ENCODE measurements around the gene HECW1. TPM values are rescaled to one million over a fixed set of nuclear protein-coding genes. Genes with fewer than 3 reads are reported as not detected.
"Not testable (repeated sequence)": the region's sequence is repeated elsewhere in the genome, so short reads cannot be mapped to it uniquely, and the experiment has no call there.

HECW1 gene
- total RNA-seq, 4 donors from 2014 or later = 0.06 to 0.99 (median 0.27) TPM

GRCh38 chr7:43205171-43205795 lies 92.8 kb downstream of the HECW1 start:
- WGBS = 72% methylated on average over 8 of the region's 8 CpGs
- no peak overlapping the region for H3K4me3 ChIP-seq
- peaks cover 0 to 13% (median 2%) of the 10 kb centered on the region in 4 donors for H3K27me3 ChIP-seq
- H3K27ac ChIP-seq (replicated peaks in 1 of 4) = no peak overlapping the region
- H3K4me1 ChIP-seq = no peaks in the 10 kb centered on the region
- no peaks in the 10 kb centered on the region for H3K9me3 ChIP-seq
- no peak for DNase-seq (ENCODE audit: extremely low spot score)
- no peaks in the 10 kb centered on the region for H3K36me3 ChIP-seq
- TF ChIP-seq, protein P1, sequence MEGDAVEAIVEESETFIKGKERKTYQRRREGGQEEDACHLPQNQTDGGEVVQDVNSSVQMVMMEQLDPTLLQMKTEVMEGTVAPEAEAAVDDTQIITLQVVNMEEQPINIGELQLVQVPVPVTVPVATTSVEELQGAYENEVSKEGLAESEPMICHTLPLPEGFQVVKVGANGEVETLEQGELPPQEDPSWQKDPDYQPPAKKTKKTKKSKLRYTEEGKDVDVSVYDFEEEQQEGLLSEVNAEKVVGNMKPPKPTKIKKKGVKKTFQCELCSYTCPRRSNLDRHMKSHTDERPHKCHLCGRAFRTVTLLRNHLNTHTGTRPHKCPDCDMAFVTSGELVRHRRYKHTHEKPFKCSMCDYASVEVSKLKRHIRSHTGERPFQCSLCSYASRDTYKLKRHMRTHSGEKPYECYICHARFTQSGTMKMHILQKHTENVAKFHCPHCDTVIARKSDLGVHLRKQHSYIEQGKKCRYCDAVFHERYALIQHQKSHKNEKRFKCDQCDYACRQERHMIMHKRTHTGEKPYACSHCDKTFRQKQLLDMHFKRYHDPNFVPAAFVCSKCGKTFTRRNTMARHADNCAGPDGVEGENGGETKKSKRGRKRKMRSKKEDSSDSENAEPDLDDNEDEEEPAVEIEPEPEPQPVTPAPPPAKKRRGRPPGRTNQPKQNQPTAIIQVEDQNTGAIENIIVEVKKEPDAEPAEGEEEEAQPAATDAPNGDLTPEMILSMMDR (IDR thresholded peaks at IDR 0.05) = no peak
- TF ChIP-seq EP300 (IDR thresholded peaks at IDR 0.05) (no peak), POLR2A (IDR thresholded peaks at IDR 0.05; ENCODE audit: low read depth) (no peak), POLR2AphosphoS5 (IDR thresholded peaks at IDR 0.05) (no peak)
- intact Hi-C loops (cut with DNase I) = no loop called here

GRCh38 chr7:43208242-43208641 lies 95.8 kb downstream of the HECW1 start:
- H3K4me3 ChIP-seq = no peak overlapping the region
- no peaks in the 10 kb centered on the region for H3K9me3 ChIP-seq
- no peak overlapping the region for H3K27ac ChIP-seq (replicated peaks in 1 of 4)
- DNase-seq (ENCODE audit: extremely low spot score) = no peak
- no peaks in the 10 kb centered on the region for H3K36me3 ChIP-seq
- no peaks in the 10 kb centered on the region for H3K27me3 ChIP-seq
- intact Hi-C loops (cut with DNase I) = no loop called here
- H3K4me1 ChIP-seq = no peaks in the 10 kb centered on the region
- TF ChIP-seq POLR2AphosphoS5 (IDR thresholded peaks at IDR 0.05) (no peak), EP300 (IDR thresholded peaks at IDR 0.05) (no peak), POLR2A (IDR thresholded peaks at IDR 0.05; ENCODE audit: low read depth) (no peak)
- TF ChIP-seq, protein P1 (IDR thresholded peaks at IDR 0.05) = no peak
- WGBS = 72% methylated on average over 2 of the region's 2 CpGs

GRCh38 chr7:43210539-43210938 lies 98.1 kb downstream of the HECW1 start:
- intact Hi-C loops (cut with DNase I); H3K4me1 ChIP-seq; H3K36me3 ChIP-seq; H3K27ac ChIP-seq (replicated peaks in 1 of 4); H3K27me3 ChIP-seq; H3K4me3 ChIP-seq; H3K9me3 ChIP-seq: not testable (repeated sequence)
- DNase-seq (ENCODE audit: extremely low spot score) = peak; percentile 74
- WGBS = 88% methylated on average over 11 of the region's 11 CpGs

DNA sequence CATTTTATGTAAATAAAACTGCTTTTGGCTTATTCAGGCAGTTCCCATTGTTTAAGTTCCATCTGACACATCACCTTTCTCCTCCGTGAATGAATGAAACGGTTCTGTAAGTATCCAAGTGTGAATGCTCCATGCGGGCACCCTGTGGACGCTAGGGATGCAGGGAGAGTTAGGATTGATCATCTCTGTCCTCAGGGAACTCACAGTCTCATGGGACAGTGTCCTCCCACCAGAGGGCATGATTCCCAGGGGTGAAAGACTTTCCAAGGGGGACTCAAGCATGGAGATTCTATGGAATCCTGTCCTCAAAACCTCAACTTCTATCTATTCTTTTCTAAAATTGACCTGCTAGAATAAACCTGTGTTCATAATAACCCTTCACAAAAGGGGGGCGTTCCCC lies 98.8 kb downstream of the HECW1 start:
- Histone ChIP-seq H3K27me3 (peaks cover 0 to 8% (median 0%) of the 10 kb centered on the region in 4 donors), H3K9me3 (no peaks in the 10 kb centered on the region), H3K27ac (replicated peaks in 1 of 4) (no peak overlapping the region), H3K4me1 (no peaks in the 10 kb centered on the region), H3K36me3 (no peaks in the 10 kb centered on the region), H3K4me3 (no peak overlapping the region)
- DNase-seq (ENCODE audit: extremely low spot score) = peak; percentile 55
- intact Hi-C loops (cut with DNase I) = no loop called here
- 81% methylated on average over 5 of the region's 5 CpGs for WGBS
- TF ChIP-seq EP300 (IDR thresholded peaks at IDR 0.05) = no peak
- no peak for TF ChIP-seq POLR2AphosphoS5 (IDR thresholded peaks at IDR 0.05)
- no peak for TF ChIP-seq POLR2A (IDR thresholded peaks at IDR 0.05; ENCODE audit: low read depth)
- TF ChIP-seq, protein P1 (IDR thresholded peaks at IDR 0.05) = no peak

DNA sequence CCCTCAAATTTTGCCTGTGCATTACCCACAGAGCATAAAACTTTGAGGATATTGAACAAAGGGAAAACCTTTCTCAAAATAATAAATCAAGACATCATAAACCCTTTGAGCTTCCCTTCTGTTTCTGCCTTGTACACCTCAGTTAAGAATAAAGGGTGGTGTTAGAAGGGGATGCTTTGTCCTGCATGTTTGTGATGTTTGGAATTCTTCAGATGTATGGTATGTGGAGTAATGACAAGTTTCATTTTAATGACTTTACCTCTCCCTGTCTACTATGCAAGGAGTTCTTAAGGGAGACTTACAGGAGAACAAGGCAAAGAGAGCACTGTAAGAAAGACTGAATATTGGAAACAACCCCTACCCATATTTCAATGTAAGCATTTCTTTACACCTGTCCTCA lies 99.2 kb downstream of the HECW1 start:
- H3K27ac ChIP-seq (replicated peaks in 1 of 4) = no peak overlapping the region
- TF ChIP-seq EP300 (IDR thresholded peaks at IDR 0.05) (no peak), POLR2A (IDR thresholded peaks at IDR 0.05; ENCODE audit: low read depth) (no peak), POLR2AphosphoS5 (IDR thresholded peaks at IDR 0.05) (no peak)
- TF ChIP-seq, protein P1 (IDR thresholded peaks at IDR 0.05) = no peak
- peaks cover 0 to 12% (median 0%) of the 10 kb centered on the region in 4 donors for H3K27me3 ChIP-seq
- H3K4me1 ChIP-seq = no peaks in the 10 kb centered on the region
- intact Hi-C loops (cut with DNase I) = no loop called here
- H3K9me3 ChIP-seq = no peaks in the 10 kb centered on the region
- H3K36me3 ChIP-seq = no peaks in the 10 kb centered on the region
- no peak for DNase-seq (ENCODE audit: extremely low spot score)
- H3K4me3 ChIP-seq = no peak overlapping the region

Measured in esophagus muscularis mucosa (tissue), 4 donors.